ENCODE measurements around the gene ZNF235.
A peak's percentile ranks its signal among the peaks of the same experiment; 100 is the strongest.
"Not testable (repeated sequence)": the region's sequence is repeated elsewhere in the genome, so short reads cannot be mapped to it uniquely, and the experiment has no call there.

ZNF235 gene

DNA sequence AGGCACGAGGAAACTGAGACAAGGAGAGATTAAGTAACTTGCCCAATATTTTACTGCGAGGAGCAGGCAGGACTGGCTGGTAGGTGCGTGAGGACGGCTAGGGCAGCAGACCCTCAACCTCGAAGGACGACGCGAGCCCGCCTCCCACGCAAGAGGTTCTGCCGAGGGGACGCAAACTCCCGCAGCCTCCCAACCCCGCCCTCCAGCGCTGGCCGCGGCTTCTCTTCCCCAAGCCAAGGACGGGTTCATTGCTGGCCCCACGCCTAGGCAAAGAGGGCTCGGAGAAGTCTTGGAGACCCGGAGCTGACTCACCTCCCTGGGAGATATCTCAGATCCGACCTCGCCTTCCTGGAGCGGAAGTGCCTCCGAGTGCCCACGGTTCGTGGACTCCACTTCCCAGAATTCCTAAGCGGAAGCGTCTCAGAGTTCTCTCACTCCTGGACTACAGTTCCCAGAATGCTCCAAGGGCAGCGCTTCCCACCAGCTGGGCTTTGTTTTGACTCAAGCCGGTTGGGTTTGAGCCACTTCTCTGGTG lies at the start of gene ZNF235:
Gene ZNF235, minus strand, starts transcription at position 367 of the 535 bp plus-strand sequence. CDS start 1,621 bp downstream, outside the sequence.
- peak; percentile 52 to 72 (median 65) for DNase-seq (ENCODE audit: low read depth in 2 of 3, low spot score in 1 of 3)

DNA sequence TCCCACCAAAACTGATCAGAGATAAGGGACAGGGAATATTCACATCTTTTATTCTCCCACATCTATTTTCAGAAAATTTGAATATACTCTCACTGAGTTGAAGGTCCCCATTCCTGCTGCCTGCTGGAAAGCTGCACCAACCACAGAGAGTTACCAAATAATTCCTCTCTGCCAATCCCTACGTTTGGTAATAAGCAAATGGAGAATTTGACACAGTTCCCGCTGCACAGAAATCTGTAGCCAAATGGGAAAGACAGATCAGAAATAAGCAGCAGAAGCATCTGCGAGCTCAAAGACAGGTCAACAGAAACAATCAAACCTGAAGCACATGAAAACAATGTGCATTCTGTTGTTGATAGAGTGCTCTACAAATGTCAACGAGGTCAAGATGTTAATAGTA lies 41.7 kb upstream of the ZNF235 start:
- no peak for DNase-seq (ENCODE audit: low read depth in 2 of 3, low spot score in 1 of 3)

- no peak for DNase-seq (ENCODE audit: low read depth in 2 of 3, low spot score in 1 of 3)
Observed at GRCh38 chr19:44345959-44346358, 41.1 kb upstream of the ZNF235 start.

DNA sequence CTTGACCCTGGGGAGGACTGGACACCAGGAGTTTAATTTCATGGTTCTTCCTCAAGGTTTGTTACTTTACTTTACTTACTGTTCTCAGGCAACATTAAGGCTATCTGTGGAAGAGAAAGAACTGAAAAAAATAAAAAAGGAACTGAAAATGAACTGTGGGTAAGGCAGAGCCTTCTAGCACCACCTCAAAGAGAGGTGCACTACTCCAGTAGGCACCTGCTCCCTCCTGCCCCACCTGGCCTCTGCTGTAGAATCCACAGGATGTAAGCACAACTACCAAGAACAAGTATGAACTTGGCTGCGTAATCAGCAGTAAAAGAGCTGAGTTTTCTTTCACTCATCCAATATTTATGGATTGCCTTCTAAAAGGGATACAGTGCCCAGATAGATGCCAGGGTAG lies 39.4 kb upstream of the ZNF235 start:
- no peak for DNase-seq (ENCODE audit: low read depth in 2 of 3, low spot score in 1 of 3)

- DNase-seq (ENCODE audit: low read depth in 2 of 3, low spot score in 1 of 3), result no peak
Observed at GRCh38 chr19:44341794-44342193, 37.0 kb upstream of the ZNF235 start.

DNA sequence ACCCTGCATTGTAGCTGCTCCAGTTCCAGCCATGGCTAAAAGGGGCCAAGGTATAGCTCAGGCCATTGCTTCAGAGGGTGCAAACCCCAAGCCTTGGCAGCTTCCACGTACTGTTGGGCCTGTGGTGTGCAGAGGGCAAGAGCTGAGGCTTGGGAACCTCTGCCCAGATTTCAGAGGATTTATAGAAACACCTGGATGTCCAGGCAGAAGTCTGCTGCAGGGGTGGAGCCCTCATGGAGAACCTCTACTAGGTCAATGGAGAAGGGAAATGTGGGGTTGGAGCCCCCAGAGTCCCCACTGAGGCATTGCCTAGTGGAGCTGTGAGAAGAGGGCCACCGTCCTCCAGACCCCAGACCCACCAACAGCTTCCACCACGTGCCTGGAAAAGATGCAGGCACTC lies 29.8 kb upstream of the ZNF235 start:
- DNase-seq (ENCODE audit: low read depth in 2 of 3, low spot score in 1 of 3), result not testable (repeated sequence)

- no peak for DNase-seq (ENCODE audit: low read depth in 2 of 3, low spot score in 1 of 3)
Observed at GRCh38 chr19:44332145-44332544, 27.3 kb upstream of the ZNF235 start.

GRCh38 chr19:44315883-44316282 lies 11.1 kb upstream of the ZNF235 start:
- no peak for DNase-seq (ENCODE audit: low read depth in 2 of 3, low spot score in 1 of 3)

DNA sequence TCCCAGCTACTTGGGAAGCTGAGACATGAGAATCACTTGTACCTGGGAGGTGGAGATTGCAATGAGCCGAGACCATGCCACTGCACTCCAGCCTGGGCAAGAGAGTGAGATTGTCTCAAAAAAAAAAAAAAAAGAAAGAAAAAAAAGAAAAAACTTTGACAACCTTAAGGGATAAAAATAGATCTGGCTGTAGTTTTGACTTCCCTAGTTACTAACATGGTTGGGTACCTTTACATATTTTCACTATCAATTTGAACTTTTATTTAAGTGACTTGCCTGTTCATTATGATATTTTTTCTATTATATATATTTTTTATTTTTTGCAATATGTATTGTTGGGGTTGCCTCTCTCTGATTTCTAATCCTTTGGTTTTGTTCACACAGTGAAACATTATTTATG lies 8.4 kb upstream of the ZNF235 start:
- no peak for DNase-seq (ENCODE audit: low read depth in 2 of 3, low spot score in 1 of 3)

GRCh38 chr19:44308011-44308410 lies 3.2 kb upstream of the ZNF235 start:
- no peak for DNase-seq (ENCODE audit: low read depth in 2 of 3, low spot score in 1 of 3)

DNA sequence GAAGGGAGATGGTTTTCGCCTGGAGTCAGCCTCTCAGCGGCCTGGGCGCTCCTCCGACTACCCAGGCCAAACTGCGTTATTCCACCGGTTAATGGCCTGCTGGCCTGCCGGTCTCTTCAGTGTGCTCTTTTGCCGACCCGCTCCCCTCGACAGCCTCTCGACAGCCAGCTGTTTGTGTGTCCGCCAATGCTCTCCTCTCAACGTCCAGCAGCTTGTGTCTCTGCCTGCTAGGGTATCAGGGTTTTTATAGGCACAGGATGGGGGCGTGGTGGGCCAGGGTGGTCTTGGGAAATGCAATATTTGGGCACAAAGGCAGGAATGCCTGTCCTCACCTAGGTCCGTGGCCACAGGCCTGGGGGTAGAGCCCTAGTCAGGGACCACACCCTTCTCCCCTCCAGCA lies 1.5 kb upstream of the ZNF235 start:
- no peak for DNase-seq (ENCODE audit: low read depth in 2 of 3, low spot score in 1 of 3)

- no peak for DNase-seq (ENCODE audit: low read depth in 2 of 3, low spot score in 1 of 3)
Observed at GRCh38 chr19:44305457-44305856, 632 bp upstream of the ZNF235 start.

GRCh38 chr19:44303976-44304568 lies 753 bp downstream of the ZNF235 start:
- DNase-seq (ENCODE audit: low read depth in 2 of 3, low spot score in 1 of 3), result no peak

DNA sequence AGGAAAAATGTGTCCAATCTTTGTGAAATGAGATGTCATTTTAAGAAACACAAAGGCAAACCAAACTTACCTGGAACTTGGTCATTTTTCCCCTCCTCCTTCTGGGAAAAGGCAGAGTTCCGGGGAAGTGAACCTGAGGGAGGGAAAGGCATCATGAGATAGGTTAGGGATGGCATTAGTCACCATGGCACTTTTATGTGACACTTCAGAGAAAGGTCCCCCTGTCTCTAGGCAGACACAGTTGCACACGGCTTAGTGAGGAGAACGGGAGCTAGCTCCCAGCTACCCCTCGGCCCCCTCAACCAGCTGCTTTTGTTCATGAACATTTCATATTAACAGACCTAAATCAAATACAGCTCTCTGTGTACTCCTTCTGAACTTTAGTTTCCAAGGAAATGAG lies 1.5 kb downstream of the ZNF235 start:
- DNase-seq (ENCODE audit: low read depth in 2 of 3, low spot score in 1 of 3), result no peak

DNA sequence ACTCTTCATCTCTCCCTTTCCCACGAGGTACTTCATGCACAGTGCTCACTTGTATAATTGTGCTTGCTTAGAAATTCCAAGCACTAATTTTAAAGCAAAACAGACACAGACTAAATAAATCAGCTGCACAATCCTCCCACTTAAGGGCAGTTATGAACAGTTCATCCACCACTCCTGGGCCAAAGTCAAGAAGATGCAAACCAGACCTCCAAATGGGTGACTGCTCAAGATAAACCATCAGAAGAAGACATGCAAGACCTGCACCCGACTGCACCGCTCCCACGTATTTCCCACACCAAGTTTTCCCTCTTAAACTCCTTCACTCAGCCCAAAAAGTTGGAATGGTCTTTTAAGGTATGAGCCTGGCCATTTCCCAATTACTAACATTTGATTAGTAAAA lies 19.9 kb downstream of the ZNF235 start:
- DNase-seq (ENCODE audit: low read depth in 2 of 3, low spot score in 1 of 3), result no peak

GRCh38 chr19:44282846-44283245 lies 22.0 kb downstream of the ZNF235 start:
- DNase-seq (ENCODE audit: low read depth in 2 of 3, low spot score in 1 of 3), result no peak

- DNase-seq (ENCODE audit: low read depth in 2 of 3, low spot score in 1 of 3), result no peak
Observed at GRCh38 chr19:44280916-44281315, 23.9 kb downstream of the ZNF235 start.

DNA sequence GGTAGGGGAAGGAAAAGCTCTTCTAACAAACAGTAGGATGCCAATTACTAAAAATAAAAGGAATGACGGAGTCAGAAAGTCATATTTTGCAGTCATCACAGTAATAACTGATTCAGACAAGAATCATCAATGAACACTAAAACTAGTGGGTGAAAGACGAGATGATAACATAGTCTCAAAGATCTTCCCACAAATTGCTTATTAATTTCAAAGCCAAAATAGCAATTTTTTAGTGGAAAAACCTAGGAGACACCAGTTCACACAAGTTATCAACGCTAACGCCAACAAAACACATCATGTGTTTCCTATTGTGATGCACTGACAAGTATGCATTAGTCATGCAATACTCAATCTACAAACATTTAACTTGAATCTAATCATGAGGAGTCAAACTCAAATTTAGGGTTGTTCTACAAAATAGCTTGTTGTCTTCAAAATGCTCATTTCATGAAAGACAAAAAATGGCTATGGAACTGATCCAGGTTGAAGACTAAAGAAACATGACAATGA lies 26.6 kb downstream of the ZNF235 start:
- no peak for DNase-seq (ENCODE audit: low read depth in 2 of 3, low spot score in 1 of 3)

DNA sequence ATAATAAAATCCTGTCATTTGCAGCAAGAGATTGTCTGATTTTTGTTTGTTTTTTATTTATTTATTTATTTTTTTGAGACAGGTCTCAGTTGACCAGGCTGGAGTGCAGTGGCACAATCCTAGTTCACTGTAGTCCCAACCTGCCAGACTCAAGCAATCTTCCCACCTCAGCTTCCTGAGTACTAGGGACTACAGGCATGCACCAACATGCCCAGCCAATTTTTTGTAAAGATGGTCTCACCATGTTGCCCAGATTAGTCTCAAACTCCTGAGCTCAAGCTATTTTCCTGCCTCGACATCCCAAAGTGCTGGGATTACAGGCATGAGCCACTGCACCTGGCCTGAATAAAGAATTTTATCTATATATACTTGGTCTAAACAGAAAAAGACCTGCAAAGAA lies 27.5 kb downstream of the ZNF235 start:
- no peak for DNase-seq (ENCODE audit: low read depth in 2 of 3, low spot score in 1 of 3)

GRCh38 chr19:44260695-44261446 lies 44.0 kb downstream of the ZNF235 start:
- DNase-seq (ENCODE audit: low read depth in 2 of 3, low spot score in 1 of 3), result no peak

DNA sequence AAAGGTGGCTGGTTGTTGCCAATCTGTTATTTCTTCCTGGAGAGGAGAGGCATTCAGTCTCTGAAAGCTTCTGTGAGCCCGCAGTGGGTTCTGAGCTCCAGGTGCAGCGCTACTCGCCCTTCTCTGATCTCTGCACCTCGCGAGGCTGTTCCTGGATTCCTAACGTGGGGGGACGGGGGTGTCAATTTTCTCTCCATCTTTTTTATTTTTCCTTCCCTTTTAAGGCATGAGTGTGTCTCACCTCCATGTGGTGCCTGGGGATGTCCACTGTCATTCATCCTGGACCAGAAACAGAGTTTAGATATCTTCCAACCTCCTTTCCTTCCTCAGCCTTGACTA lies 44.5 kb downstream of the ZNF235 start:
- DNase-seq (ENCODE audit: low read depth in 2 of 3, low spot score in 1 of 3), result no peak

GRCh38 chr19:44258835-44259413 lies 45.9 kb downstream of the ZNF235 start:
- DNase-seq (ENCODE audit: low read depth in 2 of 3, low spot score in 1 of 3), result no peak
